Right lobe of liver (tissue), 6 donors: ENCODE data around the gene LDLRAD4. TPM values are rescaled to one million over a fixed set of nuclear protein-coding genes. Genes with fewer than 3 reads are reported as not detected.

Source experiments
- ATAC-seq, 4 donors: fragments of 200-7000 bp; cut with Tn5 transposase; one replicate each; pipeline ENCODE4 v1.9.1; 2020; ENCODE audit warnings: mild to moderate bottlenecking in 4 of 4, moderate library complexity in 4 of 4
- DNase-seq, 3 donors: peaks; one replicate each; pipeline ENCODE4 v3.0.0-alpha.2; 2020
- H3K27ac ChIP-seq, 3 donors: fragments of 200-600 bp; one replicate each; pipeline ENCODE4 v1.8.0; 2022
- H3K27me3 ChIP-seq, 2 donors: fragments of 200-600 bp; one replicate each; pipeline ENCODE4 v1.8.0; 2022
- H3K36me3 ChIP-seq, 4 donors: fragments of 200-600 bp; sonication (generic) in 1 of 4; one replicate each; pipeline versions ENCODE4 v1.5.1 to v1.8.0; 2017 to 2022; ENCODE audit warnings: control low read depth in 1 of 4
- H3K4me1 ChIP-seq, 4 donors: fragments of 200-600 bp; sonication (generic) in 1 of 4; one replicate each; pipeline versions ENCODE4 v1.5.1 to v1.8.0; 2017 to 2022; ENCODE audit warnings: control low read depth in 1 of 4
- H3K4me3 ChIP-seq, 3 donors: fragments of 200-600 bp; one replicate each; pipeline ENCODE4 v1.8.0; 2022
- H3K9me3 ChIP-seq, 4 donors: fragments of 200-600 bp; sonication (generic) in 1 of 4; one replicate each; pipeline versions ENCODE4 v1.5.1 to v1.8.0; 2017 to 2022; ENCODE audit warnings: control low read depth in 1 of 4
- CTCF ChIP-seq, 4 donors: fragments of 200-600 bp in 3 of 4; fragments of 450-650 bp in 1 of 4; IDR thresholded peaks; one replicate each; pipeline versions ENCODE4 v1.5.1 to v1.8.0; 2016 to 2022; ENCODE audit warnings: antibody characterized with exemption in 4 of 4, mild to moderate bottlenecking in 2 of 4
- POLR2A ChIP-seq: fragments of 450-650 bp; IDR thresholded peaks from one replicate; pipeline ENCODE4 v1.6.1; 2017; ENCODE audit warnings: antibody characterized with exemption, mild to moderate bottlenecking
- WGBS: methylation state at CpG from one replicate; pipeline ENCODE4 v1.1.6; 2018; ENCODE audit warnings: low coverage, low lambda C conversion rate; ENCODE audit not compliant: insufficient coverage; ENCODE audit errors: missing lambda C conversion rate; 5-methylcytosine and 5-hydroxymethylcytosine counted together
- intact Hi-C, 2 donors: fragments of 100-400 bp; cut with DNase I; formaldehyde crosslinking; loops; one replicate each; pipeline versions ENCODE4 v1.11.2 to v1.14.1; 2022
- total RNA-seq, 6 experiments: library from RNA; depleted of rRNA in 2 of 6; stranded (reverse); fragments of >200 nt in 2 of 6; fragmentation: NEBNext Ultra II Directional in 3 of 6; extraction: Animal tissue kit (Norgen Biotek cat#: 25700) in 3 of 6; gene quantifications; one replicate each; pipeline versions ENCODE4 v1.1.0 to v1.2.4, GENCODE V29; 2016 to 2023
- donor health status: DM: no; HTN: yes; CAD: no.
- donor health status: DM: no; HTN: no; CAD: no.
- donor health status: DM: no; HTN: no; CAD: no.
- donor health status: DM: no; HTN: yes; CAD: no.
- donor health status: DM: no; HTN: yes; CAD: no.

The LDLRAD4 gene
- total RNA-seq, 6 experiments from 2014 or later, result 10.6 to 66.4 (median 18.7) TPM

- peaks cover 0 to 3% (median 0%) of the 10 kb centered on the region in 4 donors for H3K4me1 ChIP-seq
- no peak overlapping the region for H3K4me3 ChIP-seq
- no peak for TF ChIP-seq POLR2A
- no peaks in the 10 kb centered on the region for H3K9me3 ChIP-seq
- WGBS, result 91% methylated on average over 5 of the region's 7 CpGs
- H3K27me3 ChIP-seq, result no peaks in the 10 kb centered on the region
- ATAC-seq, result no peak
- intact Hi-C loops, result no loop called here
- no peak for DNase-seq
- H3K36me3 ChIP-seq, result no peaks in the 10 kb centered on the region
- H3K27ac ChIP-seq, result no peak overlapping the region
Measured at GRCh38 chr18:13267431-13267873, 48.9 kb downstream of the LDLRAD4 start.

GRCh38 chr18:13268158-13269012 is 49.8 kb downstream of the LDLRAD4 start:
- WGBS, result 74% methylated on average over 7 of the region's 9 CpGs
- intact Hi-C loops, result no loop called here
- no peaks in the 10 kb centered on the region for H3K9me3 ChIP-seq
- no peak overlapping the region for H3K4me3 ChIP-seq
- no peak for TF ChIP-seq CTCF (IDR thresholded peaks at IDR 0.05)
- H3K4me1 ChIP-seq, result peaks cover 0 to 3% (median 0%) of the 10 kb centered on the region in 4 donors
- H3K27me3 ChIP-seq, result no peaks in the 10 kb centered on the region
- H3K27ac ChIP-seq, result no peak overlapping the region
- ATAC-seq, result peak in 2 of 4 donors; percentile 18 to 19
- no peak for DNase-seq
- no peaks in the 10 kb centered on the region for H3K36me3 ChIP-seq

- Histone ChIP-seq H3K36me3 (no peaks in the 10 kb centered on the region), H3K4me3 (no peak overlapping the region), H3K27me3 (no peaks in the 10 kb centered on the region), H3K9me3 (no peaks in the 10 kb centered on the region), H3K27ac (no peak overlapping the region), H3K4me1 (peaks cover 0 to 3% (median 0%) of the 10 kb centered on the region in 4 donors)
- no peak for TF ChIP-seq CTCF (IDR thresholded peaks at IDR 0.05)
- TF ChIP-seq POLR2A, result no peak
- ATAC-seq (peak in 1 of 4 donors; percentile 25), DNase-seq (no peak)
- intact Hi-C loops, result no loop called here
- 56% methylated on average over 1 of the region's 1 CpG for WGBS
Measured at GRCh38 chr18:13269013-13269280, 50.4 kb downstream of the LDLRAD4 start.

GRCh38 chr18:13269521-13270011 is 51.0 kb downstream of the LDLRAD4 start:
- Histone ChIP-seq H3K9me3 (no peaks in the 10 kb centered on the region), H3K36me3 (no peaks in the 10 kb centered on the region), H3K4me3 (no peak overlapping the region), H3K27me3 (no peaks in the 10 kb centered on the region), H3K27ac (no peak overlapping the region), H3K4me1 (peaks cover 0 to 3% (median 0%) of the 10 kb centered on the region in 4 donors)
- intact Hi-C loops, result no loop called here
- WGBS, result 60% methylated on average over 10 of the region's 10 CpGs
- no peak for TF ChIP-seq POLR2A
- ATAC-seq (peak in 1 of 4 donors; percentile 19), DNase-seq (no peak)

GRCh38 chr18:13270279-13270855 is 51.8 kb downstream of the LDLRAD4 start:
- TF ChIP-seq POLR2A, result no peak
- DNase-seq (no peak), ATAC-seq (peak; percentile 31 to 51 (median 38))
- H3K27ac ChIP-seq, result no peak overlapping the region
- H3K27me3 ChIP-seq, result no peaks in the 10 kb centered on the region
- intact Hi-C loops, result no loop called here
- 60% methylated on average over 10 of the region's 11 CpGs for WGBS
- H3K4me3 ChIP-seq, result no peak overlapping the region
- no peaks in the 10 kb centered on the region for H3K36me3 ChIP-seq
- no peaks in the 10 kb centered on the region for H3K9me3 ChIP-seq
- H3K4me1 ChIP-seq, result peaks cover 0 to 3% (median 0%) of the 10 kb centered on the region in 4 donors
